GM18867 (cell line): ENCODE data around the gene FBXO28.
A peak's percentile ranks its signal among the peaks of the same experiment; 100 is the strongest.

Experiments used
- ATAC-seq: cut with Tn5 transposase; IDR thresholded peaks from one replicate; pipeline ENCODE4 v1.9.1; 2021; ENCODE audit warnings: mild to moderate bottlenecking, moderate library complexity; ENCODE audit not compliant: unreplicated experiment

The FBXO28 gene

DNA sequence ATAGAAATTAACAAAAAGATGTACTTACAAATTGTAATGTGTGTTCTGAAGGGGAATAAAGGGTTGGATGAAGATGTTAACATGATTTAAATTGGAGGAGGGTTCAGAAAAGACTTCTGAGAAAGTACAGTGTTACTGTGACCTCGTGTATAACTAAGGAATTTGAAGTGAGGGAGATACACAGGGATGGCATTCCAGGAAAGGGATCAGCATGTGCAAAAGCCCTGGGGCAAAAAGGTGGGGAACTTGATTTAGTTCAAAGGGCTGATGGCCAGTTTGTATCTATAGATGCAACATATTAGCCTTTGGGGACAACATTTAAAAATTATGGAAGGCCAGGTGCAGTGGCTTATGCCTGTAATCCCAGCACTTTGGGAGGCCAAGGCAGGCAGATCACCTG lies 35.8 kb downstream of the FBXO28 start:
- no peak for ATAC-seq

DNA sequence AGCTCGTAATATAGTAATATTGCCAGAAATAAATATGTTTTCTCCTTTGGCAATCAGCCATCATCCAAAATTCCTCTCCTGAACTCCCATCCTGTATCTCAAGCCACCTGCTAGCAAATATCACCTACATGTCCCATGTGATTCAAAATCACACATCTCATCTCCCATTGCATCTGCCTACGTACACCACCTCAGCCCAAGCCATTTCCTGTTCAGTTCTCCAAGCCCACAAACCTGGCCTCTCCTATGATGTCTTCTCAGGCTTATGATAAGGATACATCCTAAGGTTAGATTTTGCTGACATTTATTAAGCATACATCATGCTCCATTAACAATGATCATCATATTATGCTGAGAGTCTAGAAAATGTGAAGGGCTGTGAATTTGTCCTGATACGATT lies 37.2 kb downstream of the FBXO28 start:
- ATAC-seq, result no peak

DNA sequence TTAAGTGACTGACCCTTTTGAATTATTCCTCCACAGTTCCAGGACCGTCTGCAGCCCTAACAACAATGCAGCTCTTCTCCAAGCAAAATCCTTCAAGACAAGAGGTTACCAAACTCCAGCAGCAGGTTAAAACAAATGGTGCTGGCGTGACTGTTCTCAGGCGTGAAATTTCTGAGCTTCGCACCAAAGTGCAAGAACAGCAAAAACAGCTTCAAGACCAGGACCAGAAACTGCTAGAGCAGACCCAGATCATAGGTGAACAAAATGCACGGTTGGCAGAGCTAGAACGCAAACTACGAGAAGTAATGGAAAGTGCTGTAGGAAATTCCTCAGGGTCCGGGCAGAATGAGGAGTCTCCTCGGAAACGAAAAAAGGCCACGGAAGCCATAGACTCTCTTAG lies 43.4 kb downstream of the FBXO28 start:
- ATAC-seq, result no peak

DNA sequence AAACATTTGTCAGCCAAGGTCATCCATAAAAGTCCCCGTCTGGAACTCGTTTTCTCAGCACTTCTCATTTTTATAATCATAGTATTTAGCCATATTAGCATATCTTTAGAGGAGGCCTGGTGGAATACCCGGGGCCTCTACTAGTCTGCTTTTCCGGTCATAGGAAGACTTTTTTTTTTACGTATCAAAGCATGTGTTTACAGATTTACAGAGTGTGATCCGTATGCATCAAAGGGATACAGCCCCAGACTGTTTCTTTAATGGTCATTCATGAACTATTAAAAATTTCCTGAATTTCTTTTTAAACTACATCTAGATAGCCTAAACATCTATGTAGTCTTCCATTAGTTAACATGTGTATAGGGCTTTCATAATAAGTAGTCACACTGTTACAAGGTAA lies 45.6 kb downstream of the FBXO28 start:
- ATAC-seq, result no peak

DNA sequence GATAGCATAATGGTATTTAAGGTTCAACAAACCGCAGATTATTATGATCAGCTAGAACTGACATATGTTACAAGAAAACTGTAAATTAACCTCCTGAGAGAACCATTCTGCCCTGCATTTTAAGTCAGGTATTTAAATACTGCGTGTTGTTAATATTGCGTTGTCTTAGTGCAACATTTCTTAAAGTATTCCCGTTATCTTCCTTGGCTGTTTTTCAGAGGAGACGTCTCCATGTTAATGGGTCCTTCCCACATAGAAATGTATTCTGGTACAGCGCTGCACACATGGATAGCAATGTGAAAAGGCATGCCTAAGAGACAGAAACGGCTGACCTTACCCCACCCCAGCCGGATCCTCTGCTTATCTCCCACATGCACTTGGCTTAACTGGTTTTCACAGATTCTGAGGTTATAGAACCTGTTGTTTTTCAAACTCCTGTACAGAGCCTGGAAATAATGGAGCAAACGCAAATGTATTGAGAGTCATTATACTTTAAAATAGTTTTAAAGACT lies 46.3 kb downstream of the FBXO28 start:
- ATAC-seq, result no peak

DNA sequence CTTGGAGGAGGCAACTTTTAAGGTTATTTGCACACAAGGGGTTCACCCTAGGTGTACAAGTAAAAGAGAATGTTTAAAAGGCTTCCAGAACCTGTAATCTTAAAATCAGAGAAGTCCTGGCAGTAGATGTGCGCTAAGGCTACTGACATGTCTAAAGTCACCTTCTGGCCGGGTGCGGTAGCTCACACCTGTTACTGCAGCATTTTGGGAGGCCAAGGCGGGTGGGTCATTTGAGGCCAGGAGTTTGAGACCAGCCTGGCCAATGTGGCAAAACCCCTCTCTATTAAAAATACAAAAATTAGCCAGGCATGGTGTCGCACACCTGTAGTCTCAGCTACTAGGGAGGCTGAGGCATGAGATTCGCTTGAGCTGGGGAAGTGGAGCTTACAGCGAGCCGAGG lies 48.9 kb downstream of the FBXO28 start:
- no peak for ATAC-seq

DNA sequence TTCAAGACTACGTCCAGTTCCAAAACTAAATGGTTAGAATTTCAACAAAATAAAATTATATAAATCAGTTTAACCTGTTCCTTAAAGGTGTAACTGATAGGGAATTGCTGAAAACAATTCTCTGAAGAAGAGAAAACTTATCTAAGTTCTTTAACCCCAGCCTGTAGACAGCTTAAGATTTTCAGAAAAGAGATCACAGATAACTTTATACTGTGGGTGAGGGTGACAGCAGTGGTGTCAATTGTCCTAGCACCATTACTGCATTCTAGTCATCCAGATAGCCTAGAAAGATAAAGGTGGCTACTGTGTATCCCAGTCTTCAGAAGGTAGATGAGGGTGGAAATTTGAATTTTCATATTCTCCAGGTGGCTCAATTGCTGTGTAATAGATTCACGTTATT lies 49.4 kb downstream of the FBXO28 start:
- ATAC-seq, result no peak

DNA sequence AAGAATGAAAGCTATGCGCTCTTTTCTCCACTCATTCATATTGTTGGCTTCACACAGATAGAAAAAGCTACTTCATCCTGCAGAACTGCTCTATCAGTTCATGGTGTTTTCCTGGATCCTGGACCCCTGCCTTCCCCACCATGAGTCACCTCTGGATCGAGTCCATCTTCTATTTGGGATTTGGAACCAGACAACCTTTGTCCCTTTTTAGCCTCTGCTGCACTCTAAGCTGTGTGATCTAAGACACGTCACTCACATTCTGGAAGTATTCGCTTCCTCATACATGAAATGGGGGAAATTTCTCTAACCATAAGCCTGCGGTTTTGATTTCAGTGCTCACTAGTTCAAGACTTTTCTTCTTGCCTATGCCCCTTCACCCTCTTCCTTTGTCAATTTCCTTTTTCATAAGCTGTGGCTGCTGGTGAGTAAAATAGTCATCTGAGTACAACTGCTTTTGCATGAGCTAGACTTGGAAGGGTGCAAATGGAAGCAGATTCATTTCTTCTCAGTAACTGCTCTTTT lies 55.0 kb downstream of the FBXO28 start:
- peak; percentile 88 for ATAC-seq

DNA sequence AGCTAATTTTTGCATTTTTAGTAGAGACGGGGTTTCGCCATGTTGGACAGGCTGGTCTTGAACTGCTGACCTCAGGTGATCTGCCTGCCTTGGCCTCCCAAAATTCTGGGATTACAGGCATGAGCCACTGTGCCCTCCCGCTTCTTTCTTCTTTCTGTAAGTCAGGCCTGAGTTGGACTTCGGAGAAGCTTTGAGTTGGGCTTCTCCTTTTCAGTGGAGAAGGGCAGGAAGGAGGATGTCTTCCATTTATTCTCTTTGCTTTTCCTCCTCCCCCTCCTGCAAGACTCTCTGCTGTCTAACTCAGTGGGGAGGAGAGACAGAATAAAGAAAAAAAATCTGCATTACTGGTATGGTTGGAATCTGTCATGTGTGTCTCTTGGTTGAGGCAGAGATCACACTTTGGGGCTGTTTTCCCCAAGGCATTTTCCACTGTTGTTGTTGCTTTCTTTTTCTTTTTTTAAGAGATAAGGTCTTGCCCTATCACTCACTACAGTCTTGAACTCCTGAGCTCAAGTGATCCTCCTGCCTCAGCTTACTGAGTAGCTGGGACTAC lies 55.9 kb downstream of the FBXO28 start:
- ATAC-seq, result no peak

DNA sequence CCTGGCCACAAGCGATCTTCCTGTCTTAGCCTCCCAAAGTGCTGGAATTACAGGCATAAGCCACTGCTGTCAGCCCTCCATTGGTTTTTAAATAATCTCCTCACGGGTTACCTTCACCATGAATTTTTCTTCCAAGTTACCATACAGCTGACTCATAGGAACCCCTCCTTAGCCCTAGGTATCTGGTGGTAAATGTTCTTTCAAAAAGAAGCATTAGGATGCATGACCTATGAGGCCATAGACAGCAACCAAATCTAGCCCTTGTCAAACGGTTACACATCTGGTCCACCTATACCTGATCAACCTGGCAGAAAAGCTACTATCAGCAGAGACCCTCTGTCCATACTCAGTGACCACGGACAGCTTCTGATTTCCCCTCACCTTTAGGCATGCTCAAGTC lies 56.4 kb downstream of the FBXO28 start:
- ATAC-seq, result peak; percentile 2

DNA sequence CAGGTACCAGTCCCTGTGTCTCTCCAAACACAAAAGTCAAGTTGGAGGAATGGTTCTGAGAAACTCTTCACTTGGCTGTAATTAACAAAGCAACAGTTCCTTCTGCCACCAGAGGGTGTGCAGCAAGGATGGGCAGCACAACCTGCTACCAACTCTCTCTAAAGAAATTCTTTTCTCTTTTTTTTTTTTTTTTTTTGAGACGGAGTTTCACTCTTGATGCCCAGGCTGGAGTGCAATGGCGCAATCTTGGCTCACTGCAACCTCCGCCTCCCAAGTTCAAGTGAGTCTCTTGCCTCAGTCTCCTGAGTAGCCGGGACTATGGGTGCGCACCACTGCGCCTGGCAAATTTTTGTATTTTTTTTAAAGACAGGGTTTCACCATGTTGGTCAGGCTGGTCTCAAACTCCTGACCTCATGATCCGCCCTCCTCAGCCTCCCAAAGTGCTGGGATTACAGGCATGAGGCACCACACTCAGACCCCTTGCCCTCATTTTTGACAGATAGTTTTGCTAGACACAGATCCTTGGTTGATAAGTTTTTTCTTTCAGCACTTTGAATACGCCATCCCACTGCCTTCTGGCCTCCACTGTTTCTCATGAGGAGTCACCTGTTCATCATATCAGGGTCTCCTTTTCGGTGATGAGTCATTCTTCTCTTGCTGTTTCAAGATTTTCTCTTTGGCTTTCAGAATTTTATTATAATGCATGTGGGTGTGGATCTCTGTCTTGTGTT lies 57.0 kb downstream of the FBXO28 start:
- ATAC-seq, result peak; percentile 43

DNA sequence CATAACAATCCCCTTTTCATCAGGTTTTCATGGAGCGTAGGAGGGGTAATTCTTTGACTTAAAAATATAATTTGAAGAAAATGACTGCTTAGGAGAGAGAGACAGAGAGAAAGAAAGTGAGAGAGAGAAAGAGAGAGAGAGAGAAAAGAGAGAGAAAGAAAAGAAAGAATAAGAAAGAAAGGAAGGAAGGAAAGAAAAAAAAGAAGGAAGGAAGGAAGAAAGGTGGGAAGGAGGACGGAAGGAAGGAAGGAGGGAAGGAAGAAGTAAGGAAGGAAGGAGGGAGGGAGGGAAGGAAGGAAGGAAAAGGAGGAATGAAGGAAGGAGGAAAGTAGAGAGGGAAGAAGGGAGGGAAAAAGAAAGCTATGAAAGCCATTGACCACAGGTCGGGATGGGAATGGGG lies 58.3 kb downstream of the FBXO28 start:
- no peak for ATAC-seq

DNA sequence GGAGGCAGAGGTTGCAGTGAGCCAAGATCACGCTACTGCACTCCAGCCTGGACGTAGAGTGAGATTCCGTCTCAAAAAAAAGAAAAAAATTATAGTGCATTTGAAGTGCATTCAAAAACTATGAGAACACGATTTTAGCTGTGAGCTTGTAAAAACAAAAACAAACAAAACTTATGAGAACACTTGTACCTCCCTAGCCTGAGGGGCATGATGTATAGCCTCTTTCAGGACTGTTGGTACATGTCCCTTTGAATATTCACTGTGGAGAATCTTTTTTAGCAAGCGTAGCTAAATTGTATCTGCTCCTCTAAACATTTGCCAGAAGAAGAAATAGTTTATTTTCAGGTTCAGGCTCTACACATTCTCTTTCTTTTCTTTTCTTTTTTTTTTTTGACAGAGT lies 59.6 kb downstream of the FBXO28 start:
- ATAC-seq, result no peak

DNA sequence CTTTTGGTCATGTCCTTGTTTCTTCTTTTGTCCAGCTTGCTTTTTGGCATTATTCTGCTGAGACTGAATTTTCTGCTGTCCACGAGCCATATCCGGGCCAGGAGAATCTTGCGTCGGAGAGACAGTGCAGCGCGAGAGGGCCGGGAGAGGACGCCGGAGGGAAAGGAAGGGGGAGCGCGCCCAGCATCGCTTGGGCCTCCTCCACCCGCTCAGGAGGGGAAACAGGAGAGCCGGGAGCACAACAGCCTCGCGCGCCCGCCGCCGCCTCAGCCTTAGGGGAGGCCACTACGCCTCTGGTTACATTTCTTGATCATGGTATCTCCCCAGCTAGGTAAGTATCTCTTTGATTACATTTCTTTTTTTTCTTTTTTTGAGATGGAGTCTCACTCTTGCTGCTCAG lies 61.7 kb downstream of the FBXO28 start:
- no peak for ATAC-seq

DNA sequence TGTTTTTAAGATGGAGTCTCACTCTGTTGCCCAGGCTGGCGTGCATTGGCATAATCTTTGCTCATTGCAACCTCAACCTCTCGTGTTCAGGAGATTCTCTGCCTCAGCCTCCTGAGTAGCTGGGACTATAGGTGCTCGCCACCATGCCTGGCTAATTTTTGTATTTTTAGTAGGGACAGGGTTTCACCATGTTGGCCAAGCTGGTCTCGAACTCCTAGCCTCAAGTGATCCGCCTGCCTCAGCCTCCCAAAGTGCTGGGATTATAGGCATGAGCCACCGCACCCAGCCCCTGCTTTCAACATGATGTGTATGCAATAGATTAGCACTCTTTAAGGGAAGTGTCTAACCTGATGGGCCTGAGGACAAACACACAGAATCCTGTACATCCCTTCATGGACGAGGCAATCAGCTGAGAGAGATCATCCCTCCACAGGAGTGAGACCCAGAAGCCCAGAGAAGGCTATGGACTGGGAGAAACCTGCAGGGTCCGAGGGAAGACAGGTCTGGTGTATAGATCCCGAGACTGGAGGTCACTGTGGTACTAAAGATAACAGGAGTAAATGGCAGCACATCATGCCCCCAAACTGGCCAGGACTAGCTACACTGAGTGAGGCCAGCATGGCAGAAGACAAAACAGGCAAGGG lies 63.6 kb downstream of the FBXO28 start:
- no peak for ATAC-seq

DNA sequence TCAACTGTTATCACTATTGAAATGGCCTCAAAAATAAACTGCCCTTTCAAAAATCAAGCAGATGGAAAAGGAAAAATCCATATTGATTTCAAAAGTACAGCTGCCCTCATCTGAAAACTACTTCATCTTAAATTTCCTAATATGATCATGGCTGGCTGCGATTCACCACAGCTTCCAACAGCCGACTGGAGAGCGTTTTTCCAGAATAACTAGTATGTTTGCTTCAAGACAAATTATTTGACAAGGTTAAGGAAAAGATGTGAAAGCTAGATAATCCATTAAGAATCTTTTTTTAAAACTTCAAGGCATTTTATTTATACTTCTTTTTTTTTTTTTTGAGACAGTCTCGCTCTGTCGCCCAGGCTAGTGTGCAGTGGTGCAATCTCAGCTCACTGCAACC lies 65.0 kb downstream of the FBXO28 start:
- ATAC-seq, result no peak

DNA sequence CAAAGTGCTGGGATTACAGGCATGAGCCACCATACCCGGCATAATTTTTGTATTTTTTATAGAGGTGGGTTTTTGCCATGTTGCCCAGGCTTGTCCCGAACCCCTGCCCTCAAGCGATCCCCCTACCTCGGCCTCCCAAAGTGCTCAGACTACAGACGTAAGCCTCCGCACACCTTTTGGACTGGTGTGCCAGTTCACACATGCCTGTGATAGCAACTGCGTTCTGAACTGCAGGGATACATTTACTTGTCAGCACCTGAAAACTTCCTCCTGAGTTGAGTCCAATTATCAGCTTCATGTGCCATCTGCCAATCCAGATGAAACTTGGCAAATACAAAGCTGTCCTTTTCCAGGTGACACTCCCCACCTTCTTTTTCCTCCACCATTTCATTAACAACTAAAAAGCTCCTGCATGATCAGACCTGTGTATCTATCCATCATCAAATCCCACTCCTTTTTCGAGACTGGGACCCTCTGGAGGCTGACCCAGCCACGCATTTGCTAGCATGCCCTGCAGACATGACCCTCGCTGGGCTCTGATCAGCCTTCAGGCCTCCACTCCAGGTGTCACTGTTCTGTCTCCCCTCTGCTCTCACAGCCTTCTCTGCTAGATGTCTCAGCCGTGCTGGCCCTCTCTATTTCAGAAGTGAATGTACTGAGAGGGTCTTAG lies 67.0 kb downstream of the FBXO28 start:
- no peak for ATAC-seq

DNA sequence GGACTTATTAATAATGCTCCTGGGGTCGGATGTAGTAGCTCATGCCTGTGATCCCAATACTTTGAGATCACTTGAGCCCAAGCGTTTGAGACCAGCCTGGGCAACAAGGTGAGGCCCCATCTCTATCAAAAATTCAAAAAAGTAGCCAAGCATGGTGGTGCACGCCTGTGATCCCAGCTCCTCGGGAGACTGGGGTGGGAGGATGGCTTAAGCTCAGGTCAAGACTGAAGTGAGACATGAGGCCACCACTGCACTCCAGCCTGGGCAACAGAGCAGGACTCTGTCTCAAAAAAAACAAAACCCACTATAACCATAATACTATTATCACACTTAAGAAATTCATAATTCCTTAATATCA lies 67.5 kb downstream of the FBXO28 start:
- no peak for ATAC-seq

DNA sequence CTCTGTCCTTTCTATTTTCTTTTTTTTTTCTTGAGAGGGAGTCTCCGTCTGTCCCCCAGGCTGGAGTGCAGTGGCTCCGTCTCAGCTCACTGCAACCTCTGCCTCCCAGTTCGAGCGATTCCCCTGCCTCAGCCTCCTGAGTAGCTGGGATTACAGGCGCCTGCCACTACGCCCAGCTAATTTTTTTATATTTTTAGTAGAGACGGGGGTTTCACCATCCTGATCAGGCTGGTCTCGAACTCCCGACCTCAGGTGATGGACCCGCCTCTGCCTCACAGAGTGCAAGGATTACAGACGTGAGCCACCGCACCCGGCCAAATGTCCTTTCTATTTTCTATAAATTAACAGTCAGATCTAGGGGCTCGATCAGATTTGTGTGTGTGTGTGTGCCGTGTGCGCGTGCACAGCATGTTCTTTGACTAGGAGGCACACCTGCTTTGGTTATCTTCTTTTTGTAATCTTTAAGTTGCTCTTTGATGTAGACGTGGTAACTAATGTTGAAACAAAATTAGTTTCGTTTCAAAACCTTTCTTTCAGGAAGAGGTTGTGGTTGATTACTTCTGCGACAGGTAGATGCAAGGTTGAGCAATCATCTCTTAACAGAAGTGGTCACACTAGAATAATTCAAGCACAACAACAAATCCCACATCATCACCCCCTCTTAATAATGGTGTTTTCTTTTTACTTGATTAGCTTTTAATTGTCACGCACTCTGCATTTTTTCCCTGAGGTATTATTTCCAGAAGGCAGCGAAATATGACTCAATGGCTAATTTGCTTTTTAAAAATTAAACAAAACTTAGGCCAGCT lies 68.3 kb downstream of the FBXO28 start:
- peak; percentile 41 for ATAC-seq

DNA sequence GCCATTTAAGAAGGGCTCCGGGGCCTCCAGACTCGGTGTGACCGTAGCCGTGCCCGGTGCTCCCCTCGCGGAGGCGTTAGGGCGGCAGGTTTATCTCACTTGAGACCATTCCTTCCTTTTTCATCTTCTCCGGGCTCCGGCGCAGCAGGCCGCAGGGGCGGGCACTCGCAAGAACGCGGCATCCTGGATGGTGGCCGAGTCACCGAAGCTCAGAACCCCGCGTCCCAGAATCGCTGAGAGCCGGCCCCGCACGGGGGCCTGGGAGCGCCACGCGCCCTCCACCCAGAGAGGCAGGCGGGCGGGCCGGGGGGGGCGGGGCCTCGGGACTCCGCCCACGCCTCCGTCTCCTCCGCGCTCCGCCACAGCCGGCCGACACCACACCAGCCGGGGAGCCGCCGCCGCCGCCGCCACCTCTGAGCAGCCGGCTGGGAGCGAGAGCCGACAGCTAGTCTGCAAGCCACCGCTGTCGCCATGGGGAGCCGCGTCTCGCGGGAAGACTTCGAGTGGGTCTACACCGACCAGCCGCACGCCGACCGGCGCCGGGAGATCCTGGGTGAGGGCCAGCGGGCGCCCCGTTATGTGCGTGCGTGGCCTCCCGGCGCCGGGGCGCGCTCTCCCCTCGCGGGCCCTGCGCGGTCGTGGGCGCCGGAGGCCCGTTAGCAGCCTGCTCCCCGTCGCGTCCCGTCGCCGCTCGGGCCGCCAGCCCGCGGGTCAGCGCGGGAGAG lies 69.1 kb downstream of the FBXO28 start, which contains the start of gene DEGS1:
Gene DEGS1, plus strand, starts transcription at position 375 of the 725 bp plus-strand sequence. Its CDS starts 97 bp downstream, at position 472.
- peak; percentile 67 for ATAC-seq
